LNCaP clone FGC (cell line): ENCODE measurements around the gene ARSG.
"Not testable (repeated sequence)": the region's sequence is repeated elsewhere in the genome, so short reads cannot be mapped to it uniquely, and the experiment has no call there.

Experiments
- DNase-seq: peaks from one replicate; pipeline ENCODE4 v3.0.0-alpha.2; 2011; ENCODE audit warnings: low read depth
- H3K4me3 ChIP-seq: 2 replicates; pipeline ENCODE4 v1.5.1; 2011; ENCODE audit warnings: mild to moderate bottlenecking, low read depth, low read length, control low read depth
- CTCF ChIP-seq: IDR thresholded peaks from 2 replicates; pipeline ENCODE4 v1.5.1; 2012; ENCODE audit warnings: mild to moderate bottlenecking; ENCODE audit not compliant: control insufficient read depth, insufficient read depth; ENCODE audit errors: extremely low read depth

Gene ARSG

GRCh38 chr17:68353111-68353521 lies 61.8 kb downstream of the ARSG start:
- TF ChIP-seq CTCF, result no peak
- no peak overlapping the region for H3K4me3 ChIP-seq
- no peak for DNase-seq

GRCh38 chr17:68354311-68354710 lies 63.0 kb downstream of the ARSG start:
- DNase-seq, H3K4me3 ChIP-seq: not testable (repeated sequence)

GRCh38 chr17:68355108-68355507 lies 63.8 kb downstream of the ARSG start:
- not testable (repeated sequence) for DNase-seq, H3K4me3 ChIP-seq

- no peak for TF ChIP-seq CTCF
- DNase-seq, result no peak
- H3K4me3 ChIP-seq, result no peak overlapping the region
Observed at GRCh38 chr17:68356520-68356919, 65.2 kb downstream of the ARSG start.

GRCh38 chr17:68356949-68357455 lies 65.7 kb downstream of the ARSG start:
- H3K4me3 ChIP-seq, result no peak overlapping the region
- no peak for TF ChIP-seq CTCF
- DNase-seq, result no peak

- no peak for DNase-seq
- TF ChIP-seq CTCF, result no peak
- H3K4me3 ChIP-seq, result no peak overlapping the region
Observed at GRCh38 chr17:68357886-68358285, 66.6 kb downstream of the ARSG start.

GRCh38 chr17:68359791-68360535 lies 68.7 kb downstream of the ARSG start:
- no peak for DNase-seq
- no peak overlapping the region for H3K4me3 ChIP-seq
- TF ChIP-seq CTCF, result no peak

- DNase-seq, result no peak
- TF ChIP-seq CTCF, result no peak
Observed at GRCh38 chr17:68365469-68365868, 74.2 kb downstream of the ARSG start.

More at GRCh38 chr17:68365469-68365868, 74.2 kb downstream of the ARSG start:
- no peak overlapping the region for H3K4me3 ChIP-seq
